ENCODE measurements around the gene DCTN4.

DNA sequence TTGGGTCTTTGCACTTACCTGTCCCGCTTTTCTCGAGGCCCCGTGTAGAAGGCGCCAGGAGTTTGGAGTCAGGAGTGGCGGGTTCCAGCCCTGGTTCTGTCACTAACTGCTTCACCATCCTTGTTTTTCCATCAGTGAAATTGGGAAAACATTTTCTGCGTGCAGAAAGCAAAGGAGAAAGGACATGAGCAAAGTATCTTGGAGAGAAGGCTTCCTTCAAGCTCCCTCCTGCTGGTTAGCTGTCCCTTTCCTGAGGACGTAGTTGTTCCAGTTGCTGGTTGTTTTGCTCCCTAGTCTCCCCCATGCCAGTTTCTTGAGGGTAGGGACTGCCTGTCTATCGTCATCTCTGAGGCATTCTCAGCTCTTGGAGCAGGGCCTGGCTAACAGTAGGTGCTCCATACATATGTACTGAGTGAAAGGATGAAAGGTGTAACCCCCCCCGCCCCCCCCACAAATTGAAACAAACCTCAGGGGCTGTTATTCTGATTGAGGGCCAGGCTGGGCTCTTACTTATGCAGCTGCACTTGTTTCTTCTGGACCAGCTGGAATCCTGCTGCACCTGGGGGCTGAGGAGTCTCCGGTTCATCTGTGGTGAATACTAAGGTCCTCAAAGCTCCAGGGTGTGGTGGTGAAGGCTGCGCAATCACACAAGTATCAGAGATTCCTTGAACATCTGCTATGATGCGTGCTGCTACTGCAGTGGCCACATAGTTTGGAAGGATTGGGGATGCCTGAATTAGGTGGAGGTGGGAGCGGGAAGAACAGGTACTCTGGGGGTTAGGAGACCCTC lies 20.8 kb upstream of the DCTN4 start:
- TF ChIP-seq POLR2AphosphoS5 (IDR thresholded peaks at IDR 0.05; ENCODE audit: low read depth, low read length) (no peak), SIN3A (IDR thresholded peaks at IDR 0.05; ENCODE audit: borderline replicate concordance, insufficient read depth, low read depth, low read length) (no peak; the same call in 1 of the 2 replicates)
- TF ChIP-seq, protein P1, sequence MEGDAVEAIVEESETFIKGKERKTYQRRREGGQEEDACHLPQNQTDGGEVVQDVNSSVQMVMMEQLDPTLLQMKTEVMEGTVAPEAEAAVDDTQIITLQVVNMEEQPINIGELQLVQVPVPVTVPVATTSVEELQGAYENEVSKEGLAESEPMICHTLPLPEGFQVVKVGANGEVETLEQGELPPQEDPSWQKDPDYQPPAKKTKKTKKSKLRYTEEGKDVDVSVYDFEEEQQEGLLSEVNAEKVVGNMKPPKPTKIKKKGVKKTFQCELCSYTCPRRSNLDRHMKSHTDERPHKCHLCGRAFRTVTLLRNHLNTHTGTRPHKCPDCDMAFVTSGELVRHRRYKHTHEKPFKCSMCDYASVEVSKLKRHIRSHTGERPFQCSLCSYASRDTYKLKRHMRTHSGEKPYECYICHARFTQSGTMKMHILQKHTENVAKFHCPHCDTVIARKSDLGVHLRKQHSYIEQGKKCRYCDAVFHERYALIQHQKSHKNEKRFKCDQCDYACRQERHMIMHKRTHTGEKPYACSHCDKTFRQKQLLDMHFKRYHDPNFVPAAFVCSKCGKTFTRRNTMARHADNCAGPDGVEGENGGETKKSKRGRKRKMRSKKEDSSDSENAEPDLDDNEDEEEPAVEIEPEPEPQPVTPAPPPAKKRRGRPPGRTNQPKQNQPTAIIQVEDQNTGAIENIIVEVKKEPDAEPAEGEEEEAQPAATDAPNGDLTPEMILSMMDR (IDR thresholded peaks at IDR 0.05) = peak; percentile 52; the same call in 1 of the 2 replicates
- TF ChIP-seq, protein P2, sequence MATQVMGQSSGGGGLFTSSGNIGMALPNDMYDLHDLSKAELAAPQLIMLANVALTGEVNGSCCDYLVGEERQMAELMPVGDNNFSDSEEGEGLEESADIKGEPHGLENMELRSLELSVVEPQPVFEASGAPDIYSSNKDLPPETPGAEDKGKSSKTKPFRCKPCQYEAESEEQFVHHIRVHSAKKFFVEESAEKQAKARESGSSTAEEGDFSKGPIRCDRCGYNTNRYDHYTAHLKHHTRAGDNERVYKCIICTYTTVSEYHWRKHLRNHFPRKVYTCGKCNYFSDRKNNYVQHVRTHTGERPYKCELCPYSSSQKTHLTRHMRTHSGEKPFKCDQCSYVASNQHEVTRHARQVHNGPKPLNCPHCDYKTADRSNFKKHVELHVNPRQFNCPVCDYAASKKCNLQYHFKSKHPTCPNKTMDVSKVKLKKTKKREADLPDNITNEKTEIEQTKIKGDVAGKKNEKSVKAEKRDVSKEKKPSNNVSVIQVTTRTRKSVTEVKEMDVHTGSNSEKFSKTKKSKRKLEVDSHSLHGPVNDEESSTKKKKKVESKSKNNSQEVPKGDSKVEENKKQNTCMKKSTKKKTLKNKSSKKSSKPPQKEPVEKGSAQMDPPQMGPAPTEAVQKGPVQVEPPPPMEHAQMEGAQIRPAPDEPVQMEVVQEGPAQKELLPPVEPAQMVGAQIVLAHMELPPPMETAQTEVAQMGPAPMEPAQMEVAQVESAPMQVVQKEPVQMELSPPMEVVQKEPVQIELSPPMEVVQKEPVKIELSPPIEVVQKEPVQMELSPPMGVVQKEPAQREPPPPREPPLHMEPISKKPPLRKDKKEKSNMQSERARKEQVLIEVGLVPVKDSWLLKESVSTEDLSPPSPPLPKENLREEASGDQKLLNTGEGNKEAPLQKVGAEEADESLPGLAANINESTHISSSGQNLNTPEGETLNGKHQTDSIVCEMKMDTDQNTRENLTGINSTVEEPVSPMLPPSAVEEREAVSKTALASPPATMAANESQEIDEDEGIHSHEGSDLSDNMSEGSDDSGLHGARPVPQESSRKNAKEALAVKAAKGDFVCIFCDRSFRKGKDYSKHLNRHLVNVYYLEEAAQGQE (IDR thresholded peaks at IDR 0.05; ENCODE audit: insufficient read depth in 1 of 2, low read depth in 2 of 2, low read length in 1 of 2) = no peak

Data from Panc1 (cell line).